ENCODE results near the gene PHF21B.

GRCh38 chr22:44933666-44934453 is 75.9 kb downstream of the PHF21B start:
- TF ChIP-seq POLR2AphosphoS5 (IDR thresholded peaks at IDR 0.05) = no peak
- TF ChIP-seq POLR2A (IDR thresholded peaks at IDR 0.05) = no peak
- no peak for TF ChIP-seq EP300 (IDR thresholded peaks at IDR 0.05)
- TF ChIP-seq CTCF (IDR thresholded peaks at IDR 0.05) = no peak

Measured in suprapubic skin (tissue), 4 donors.